Spleen (tissue), 11 donors: Measurements from ENCODE around the gene C22orf39. TPM values are rescaled to one million over a fixed set of nuclear protein-coding genes. Genes with fewer than 3 reads are reported as not detected.

Experiments used
- DNase-seq: peaks from one replicate; pipeline ENCODE4 v3.0.0-alpha.2; 2020
- H3K27ac ChIP-seq, 8 donors: fragments of 200-600 bp; sonication (generic) in 7 of 8; 1 replicate in 4 of 8; 2 replicates in 4 of 8; pipeline versions ENCODE4 v1.5.0 to v1.8.0; 2016 to 2021; ENCODE audit warnings: inconsistent platforms in 4 of 8, mild to moderate bottlenecking in 4 of 8, moderate library complexity in 1 of 8
- H3K27me3 ChIP-seq, 7 donors: fragments of 200-600 bp; sonication (generic) in 6 of 7; replicated peaks in 1 of 7; 1 replicate in 4 of 7; 2 replicates in 3 of 7; pipeline versions ENCODE4 v1.5.0 to v1.8.0; 2016 to 2021; ENCODE audit warnings: inconsistent platforms in 3 of 7, mild to moderate bottlenecking in 1 of 7
- H3K36me3 ChIP-seq, 6 donors: fragments of 200-600 bp; sonication (generic) in 5 of 6; 1 replicate in 4 of 6; 2 replicates in 2 of 6; pipeline versions ENCODE4 v1.5.0 to v1.8.0; 2016 to 2021; ENCODE audit warnings: inconsistent platforms in 2 of 6
- H3K4me1 ChIP-seq, 6 donors: fragments of 200-600 bp; sonication (generic) in 5 of 6; 1 replicate in 3 of 6; 2 replicates in 3 of 6; pipeline versions ENCODE4 v1.5.0 to v1.8.0; 2016 to 2021; ENCODE audit warnings: inconsistent platforms in 3 of 6
- H3K4me3 ChIP-seq, 8 donors: fragments of 200-600 bp; sonication (generic) in 7 of 8; 1 replicate in 4 of 8; 2 replicates in 4 of 8; pipeline versions ENCODE4 v1.5.0 to v1.8.0; 2016 to 2021; ENCODE audit warnings: inconsistent platforms in 4 of 8, mild to moderate bottlenecking in 4 of 8, moderate library complexity in 2 of 8
- H3K9me3 ChIP-seq, 8 donors: fragments of 200-600 bp; sonication (generic) in 7 of 8; 1 replicate in 4 of 8; 2 replicates in 4 of 8; pipeline versions ENCODE4 v1.5.0 to v1.8.0; 2016 to 2021; ENCODE audit warnings: inconsistent platforms in 4 of 8
- CTCF ChIP-seq, 11 experiments: fragments of 200-600 bp in 7 of 11; fragments of 450-650 bp in 4 of 11; sonication (generic) in 4 of 11; IDR thresholded peaks in 8 of 11; conservative IDR thresholded peaks in 3 of 11; 1 replicate in 7 of 11; 2 replicates in 4 of 11; pipeline versions ENCODE4 v1.4.0 to v1.8.0; 2016 to 2021; ENCODE audit warnings: antibody characterized with exemption in 11 of 11, inconsistent platforms in 4 of 11, mild to moderate bottlenecking in 1 of 11
- POLR2A ChIP-seq, 3 donors: fragments of 450-650 bp; IDR thresholded peaks; one replicate each; pipeline ENCODE4 v1.5.1; 2017; ENCODE audit warnings: antibody characterized with exemption in 3 of 3, mild to moderate bottlenecking in 1 of 3
- POLR2AphosphoS5 ChIP-seq, 3 donors: sonication (generic); formaldehyde crosslinking; IDR thresholded peaks; one replicate each; pipeline ENCODE4 v1.5.1; 2017; ENCODE audit warnings: antibody characterized with exemption in 3 of 3
- WGBS, 5 donors: extraction: QIAGEN DNeasy Blood & Tissue Kit in 3 of 5; methylation state at CpG; one replicate each; pipeline versions ENCODE4 v1.1.5 to v1.1.7; 2013 to 2018; 5-methylcytosine and 5-hydroxymethylcytosine counted together
- intact Hi-C: fragments of 100-400 bp; cut with DNase I; formaldehyde crosslinking; loops from one replicate; pipeline ENCODE4 v1.15.0; 2023; ENCODE audit warnings: low total_unique reads
- polyA plus RNA-seq, 3 donors: library from polyadenylated mRNA; stranded (reverse); fragments of 200-250 nt; gene quantifications; one replicate each; pipeline ENCODE4 v1.2.1, GENCODE V29; 2013
- total RNA-seq, 7 donors: library from RNA; depleted of rRNA in 3 of 7; stranded (reverse); fragments of >200 nt in 3 of 7; fragmentation: NEBNext Ultra II Directional in 4 of 7; extraction: Animal tissue kit (Norgen Biotek cat#: 25700) in 4 of 7; gene quantifications; one replicate each; pipeline versions ENCODE4 v1.1.0 to v1.2.1, GENCODE V29; 2016 to 2021
- donor health status: healthy with polysubstance abuse.
- donor health status: DM: no; HTN: no; CAD: no; lungs with moderate emphysema.
- donor health status: DM: no; HTN: no; CAD: no.
- donor health status: Bipolar disorder and iron deficiency.
- donor health status: healthy.
- donor health status: DM: no; HTN: no; CAD: no.
- donor health status: DM: yes; HTN: yes; CAD: no.

Gene C22orf39
- total and polyA plus RNA-seq, 10 donors = 28.8 to 48.8 (median 37.6) TPM

- 91 to 100% (median 96%) methylated on average over 3 of the region's 3 CpGs for WGBS, 5 donors
- no peaks in the 10 kb centered on the region for H3K9me3 ChIP-seq
- no peak overlapping the region for H3K27ac ChIP-seq
- peaks cover 3 to 100% (median 70%) of the 10 kb centered on the region in 6 donors for H3K36me3 ChIP-seq
- intact Hi-C loops = no loop called here
- H3K27me3 ChIP-seq = no peaks in the 10 kb centered on the region
- no peak overlapping the region for H3K4me3 ChIP-seq
- DNase-seq = no peak
- no peak for TF ChIP-seq POLR2A (IDR thresholded peaks at IDR 0.05)
- no peak for TF ChIP-seq POLR2AphosphoS5 (IDR thresholded peaks at IDR 0.05)
- no peak for TF ChIP-seq CTCF (IDR thresholded peaks at IDR 0.05 in 8 of 11, conservative IDR thresholded peaks at IDR 0.05 in 3 of 11)
- H3K4me1 ChIP-seq = no peaks in the 10 kb centered on the region
Measured at GRCh38 chr22:19397734-19398104, 49.8 kb downstream of the C22orf39 start.

- H3K27me3 ChIP-seq = no peaks in the 10 kb centered on the region
- TF ChIP-seq POLR2A (IDR thresholded peaks at IDR 0.05) = no peak
- no peak for TF ChIP-seq CTCF (IDR thresholded peaks at IDR 0.05 in 8 of 11, conservative IDR thresholded peaks at IDR 0.05 in 3 of 11)
- no peak for TF ChIP-seq POLR2AphosphoS5 (IDR thresholded peaks at IDR 0.05)
- peaks cover 3 to 100% (median 76%) of the 10 kb centered on the region in 6 donors for H3K36me3 ChIP-seq
- intact Hi-C loops = no loop called here
- DNase-seq = no peak
- 91 to 97% (median 96%) methylated on average over 6 of the region's 6 CpGs for WGBS, 5 donors
- no peaks in the 10 kb centered on the region for H3K9me3 ChIP-seq
- H3K27ac ChIP-seq = no peak overlapping the region
- H3K4me1 ChIP-seq = no peaks in the 10 kb centered on the region
- no peak overlapping the region for H3K4me3 ChIP-seq
Measured at GRCh38 chr22:19396934-19397733, 50.4 kb downstream of the C22orf39 start.

- Histone ChIP-seq H3K9me3 (no peaks in the 10 kb centered on the region), H3K4me3 (no peak overlapping the region), H3K27ac (no peak overlapping the region), H3K4me1 (no peaks in the 10 kb centered on the region), H3K27me3 (no peaks in the 10 kb centered on the region), H3K36me3 (peaks cover 6 to 100% (median 79%) of the 10 kb centered on the region in 6 donors)
- TF ChIP-seq CTCF (IDR thresholded peaks at IDR 0.05 in 8 of 11, conservative IDR thresholded peaks at IDR 0.05 in 3 of 11) (no peak), POLR2AphosphoS5 (IDR thresholded peaks at IDR 0.05) (no peak), POLR2A (IDR thresholded peaks at IDR 0.05) (no peak)
- intact Hi-C loops = no loop called here
- no peak for DNase-seq
- 85 to 93% (median 93%) methylated on average over 4 to 6 of the region's 6 CpGs for WGBS, 5 donors
Measured at GRCh38 chr22:19396561-19396933, 51.0 kb downstream of the C22orf39 start.

- H3K27ac ChIP-seq = no peak overlapping the region
- H3K4me3 ChIP-seq = no peak overlapping the region
- DNase-seq = no peak
- WGBS, 5 donors = 93 to 95% (median 94%) methylated on average over 4 of the region's 4 CpGs
- no peaks in the 10 kb centered on the region for H3K9me3 ChIP-seq
- H3K36me3 ChIP-seq = peaks cover 6 to 100% (median 86%) of the 10 kb centered on the region in 6 donors
- no peak for TF ChIP-seq POLR2A (IDR thresholded peaks at IDR 0.05)
- TF ChIP-seq CTCF (IDR thresholded peaks at IDR 0.05 in 8 of 11, conservative IDR thresholded peaks at IDR 0.05 in 3 of 11) = no peak
- no peak for TF ChIP-seq POLR2AphosphoS5 (IDR thresholded peaks at IDR 0.05)
- H3K4me1 ChIP-seq = no peaks in the 10 kb centered on the region
- no peaks in the 10 kb centered on the region for H3K27me3 ChIP-seq
- intact Hi-C loops = no loop called here
Measured at GRCh38 chr22:19395276-19395675, 52.2 kb downstream of the C22orf39 start.
